ENCODE data around the gene MMS22L.

DNA sequence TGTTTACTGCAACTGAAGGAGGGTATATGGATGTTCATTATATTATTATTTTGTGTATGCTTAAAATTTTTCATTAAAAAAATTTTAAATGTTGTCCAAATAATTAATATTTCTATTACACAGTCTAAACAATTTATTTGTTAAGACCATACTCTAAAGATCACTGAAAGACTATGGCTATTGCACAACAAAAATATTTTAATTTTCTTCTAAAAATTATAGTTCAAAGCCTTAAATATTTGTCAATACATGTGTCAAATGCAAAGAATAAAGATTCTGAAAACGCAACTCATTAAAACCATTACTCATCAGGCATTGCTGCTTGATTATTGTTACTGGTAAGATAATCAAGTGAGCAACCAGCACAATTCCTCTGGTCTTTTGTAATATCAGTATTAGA, 2.2 kb downstream of the MMS22L start:
- TF ChIP-seq POLR2A (IDR thresholded peaks at IDR 0.05) (no peak), CTCF (IDR thresholded peaks at IDR 0.05) (no peak)
